HG03432 (cell line): Measurements from ENCODE around the gene ZDHHC20.
A peak's percentile ranks its signal among the peaks of the same experiment; 100 is the strongest.
"Not testable (repeated sequence)": the region's sequence is repeated elsewhere in the genome, so short reads cannot be mapped to it uniquely, and the experiment has no call there.

Experiments used
- ATAC-seq: cut with Tn5 transposase; IDR thresholded peaks from one replicate; pipeline ENCODE4 v1.9.1; 2021; ENCODE audit warnings: mild to moderate bottlenecking, moderate library complexity; ENCODE audit not compliant: unreplicated experiment

The ZDHHC20 gene

DNA sequence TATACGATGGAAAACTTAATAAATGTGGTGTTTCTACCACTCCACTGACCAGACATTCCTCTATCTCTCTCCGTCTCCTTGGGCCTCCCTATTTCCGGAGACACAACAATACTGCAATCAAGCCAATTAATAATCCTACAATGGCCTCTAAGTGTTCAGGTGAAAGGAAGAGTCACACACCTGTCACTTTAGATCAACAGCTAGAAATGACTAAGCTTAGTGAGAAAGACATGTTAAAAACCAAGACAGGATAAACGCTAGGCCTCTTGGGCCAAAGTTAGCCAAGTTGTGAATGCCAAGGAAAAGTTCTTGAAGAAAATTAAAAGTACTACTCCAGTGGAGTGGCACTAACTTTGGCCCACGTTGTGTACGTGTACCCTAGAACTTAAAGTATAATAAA, 22.5 kb downstream of the ZDHHC20 start:
- ATAC-seq: no peak

DNA sequence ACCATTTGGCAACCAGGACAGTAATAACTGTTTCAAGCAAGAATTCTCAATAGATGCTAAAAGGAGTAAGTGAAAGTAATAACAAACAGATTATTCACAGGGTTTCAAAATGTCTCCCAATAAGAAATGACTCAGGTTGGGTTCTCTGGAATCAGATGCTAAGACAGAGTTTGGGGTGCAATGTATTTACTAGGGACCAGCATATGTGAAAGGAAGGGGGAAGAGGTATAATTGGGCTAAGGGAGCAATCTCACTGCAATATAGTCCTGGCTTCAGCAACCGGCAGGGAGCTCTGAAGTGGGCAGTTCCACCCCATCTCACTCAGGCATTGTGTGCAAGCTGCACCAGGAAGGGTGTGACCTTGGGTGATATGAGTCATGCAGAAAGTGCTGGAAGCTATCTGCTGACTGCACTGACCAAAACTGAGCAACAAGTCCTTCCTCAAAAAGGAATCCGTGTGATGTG, 23.4 kb downstream of the ZDHHC20 start:
- peak; percentile 97 for ATAC-seq

DNA sequence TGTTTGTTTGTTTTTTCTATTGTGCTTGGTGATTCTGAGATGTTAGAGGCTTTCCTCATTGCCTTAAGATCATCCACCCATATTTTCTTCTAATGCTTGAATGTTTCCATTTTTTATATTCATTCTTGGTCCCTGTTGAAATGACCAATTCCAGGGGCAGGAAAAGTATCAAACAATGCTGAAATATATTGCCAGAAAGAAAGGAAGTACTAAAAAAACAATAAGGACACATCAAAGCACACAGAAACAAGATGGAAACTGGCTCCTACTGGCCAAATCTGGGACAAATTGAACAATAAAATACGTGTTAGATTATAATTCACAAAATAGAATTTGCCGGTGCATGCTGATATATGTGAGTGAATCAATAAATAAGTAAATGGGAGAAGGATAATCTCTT, 23.9 kb downstream of the ZDHHC20 start:
- ATAC-seq: no peak

DNA sequence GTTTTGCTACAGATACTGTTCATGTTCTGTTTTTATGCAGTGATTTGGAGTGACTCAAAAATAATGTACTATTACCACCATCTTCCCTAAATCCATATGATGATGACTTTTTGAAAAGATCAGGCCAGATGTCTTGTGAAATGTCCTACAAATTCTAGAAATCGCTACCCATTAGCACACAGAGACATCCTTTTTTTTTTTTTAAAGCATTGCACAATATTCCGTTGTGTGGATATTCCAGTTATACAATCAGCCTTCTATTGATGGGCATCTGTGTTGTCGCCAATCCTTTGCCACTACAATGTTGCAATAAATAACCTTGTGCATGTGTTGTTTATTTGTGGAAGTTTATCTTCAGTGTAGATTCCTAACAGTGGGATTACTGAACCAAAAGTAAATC, 24.5 kb downstream of the ZDHHC20 start:
- no peak for ATAC-seq

DNA sequence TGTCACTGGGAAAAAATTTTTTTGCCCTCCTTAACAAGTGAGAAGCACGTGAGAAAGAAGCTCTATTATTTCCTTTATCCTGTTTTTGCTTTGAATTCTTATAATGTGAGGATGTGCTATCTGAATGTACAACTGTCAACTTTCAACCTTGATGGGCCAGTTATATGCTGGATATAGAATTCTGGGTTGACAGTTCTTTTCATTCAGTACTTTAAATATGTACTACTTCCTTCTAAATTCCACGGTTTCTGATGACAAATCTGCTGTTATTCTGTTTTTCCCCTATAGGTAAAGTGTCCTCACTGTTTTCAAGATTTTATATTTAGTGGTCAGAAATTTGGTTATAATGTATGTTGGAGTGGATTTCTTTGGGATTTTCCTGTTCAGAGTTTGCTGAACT, 29.9 kb downstream of the ZDHHC20 start:
- no peak for ATAC-seq

DNA sequence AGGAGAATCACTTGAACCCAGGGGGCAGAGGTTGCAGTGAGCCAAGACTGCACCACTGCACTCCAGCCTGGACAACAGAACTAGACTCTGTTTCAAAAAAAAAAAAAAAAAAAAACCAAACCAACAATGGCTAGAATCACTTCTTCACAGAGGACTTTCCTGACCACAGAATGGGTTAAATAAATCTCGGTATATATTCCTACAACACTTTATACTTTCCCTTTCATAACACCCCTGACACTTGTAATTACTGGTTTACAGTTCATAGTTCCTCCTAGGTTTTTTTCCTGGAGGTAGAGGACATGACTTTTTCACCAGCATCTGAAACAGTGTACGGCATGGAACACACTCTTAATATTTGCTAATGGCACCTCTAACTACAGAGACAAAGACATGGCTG, 31.4 kb downstream of the ZDHHC20 start:
- ATAC-seq: no peak

DNA sequence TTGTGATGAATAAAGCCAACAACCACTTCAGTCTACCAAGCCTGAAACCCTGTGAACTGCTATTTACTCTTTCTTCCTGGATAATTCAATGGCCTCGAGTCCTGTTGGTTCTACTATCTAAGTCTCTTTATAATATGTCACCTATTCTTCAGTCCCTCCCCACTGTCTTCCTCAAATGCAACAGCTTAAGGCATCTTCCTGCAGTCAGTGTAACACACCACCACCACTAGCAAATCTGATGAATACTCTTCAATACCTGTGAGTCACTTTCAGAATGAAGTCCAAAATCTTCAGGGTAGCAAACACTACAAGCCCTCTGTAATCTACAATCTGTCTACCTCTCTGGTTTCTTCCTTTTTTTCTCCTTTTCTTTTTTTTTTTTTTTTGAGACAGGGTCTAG, 32.9 kb downstream of the ZDHHC20 start:
- ATAC-seq: no peak

DNA sequence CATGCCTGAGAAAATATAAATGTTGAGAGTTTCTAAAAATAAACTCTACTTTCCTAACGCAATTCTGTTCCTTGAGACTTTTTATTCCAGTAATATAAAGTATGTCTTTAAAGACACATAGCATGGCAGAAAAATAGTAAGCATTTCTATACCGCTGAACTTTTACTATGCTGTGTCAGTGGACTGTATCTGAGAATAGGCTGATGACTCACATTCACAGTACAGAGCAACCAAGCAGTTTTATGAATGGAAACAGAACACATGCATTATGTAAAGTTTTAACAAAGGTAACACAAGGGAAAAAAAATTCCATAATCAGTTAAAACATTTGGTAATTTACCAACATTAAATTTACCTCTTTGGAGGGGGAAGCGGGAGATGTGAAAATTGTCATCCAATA, 38.4 kb downstream of the ZDHHC20 start:
- ATAC-seq: no peak

DNA sequence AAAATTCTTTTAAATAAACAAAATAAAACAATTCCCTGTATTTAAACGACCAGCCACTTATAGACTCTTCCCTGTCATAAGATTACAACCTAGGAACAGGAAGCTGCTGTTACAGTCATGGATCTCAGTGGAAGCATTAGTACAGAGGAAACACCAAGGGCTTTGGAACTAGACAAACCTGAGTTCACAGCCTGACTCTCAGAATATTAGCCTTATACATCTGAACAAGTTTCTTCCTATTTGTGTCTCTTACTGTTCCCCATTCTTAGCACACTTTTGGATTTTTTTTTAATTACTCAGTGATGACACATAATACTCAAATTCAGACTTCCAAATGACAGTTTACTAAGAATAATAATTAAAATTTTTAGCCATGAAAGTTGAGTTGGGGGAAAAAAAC, 46.1 kb downstream of the ZDHHC20 start:
- no peak for ATAC-seq

DNA sequence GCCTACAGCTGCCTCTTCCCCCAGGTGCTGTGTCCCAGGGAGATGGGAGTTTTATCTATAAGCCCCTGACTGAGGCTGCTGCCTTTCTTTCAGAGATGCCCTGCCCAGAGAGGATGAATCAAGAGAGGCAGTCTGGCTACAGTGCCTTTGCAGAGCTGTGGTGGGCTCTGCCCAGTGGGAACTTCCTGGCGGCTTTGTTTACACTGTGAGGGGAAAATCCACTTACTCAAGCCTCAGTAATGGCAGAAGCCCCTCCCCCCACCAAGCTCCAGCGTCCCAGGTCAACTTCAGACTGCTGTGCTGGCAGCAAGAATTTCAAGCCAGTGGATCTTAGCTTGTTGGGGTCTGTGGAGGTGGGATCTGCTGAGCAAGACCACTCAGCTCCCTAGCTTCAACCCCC, 48.6 kb downstream of the ZDHHC20 start:
- ATAC-seq: not testable (repeated sequence)

DNA sequence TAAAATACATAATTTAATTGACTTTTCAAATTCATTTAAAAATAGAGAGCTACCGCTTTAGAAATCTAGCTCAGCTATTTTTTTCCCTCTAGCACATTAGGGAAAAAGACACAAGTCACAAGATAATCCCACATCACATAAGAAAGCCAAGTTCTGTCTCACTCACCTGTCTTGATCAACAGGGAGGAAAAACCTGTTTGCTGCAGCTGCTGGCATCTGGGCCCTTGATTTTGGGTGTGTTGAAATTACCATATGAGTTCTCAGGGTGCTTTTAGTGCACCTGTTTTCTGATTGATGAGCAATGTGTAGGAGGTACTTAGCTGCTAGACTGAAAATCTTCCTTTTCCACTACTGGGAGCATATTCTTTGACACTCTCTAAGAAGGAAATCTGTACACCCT, 53.8 kb downstream of the ZDHHC20 start:
- no peak for ATAC-seq

DNA sequence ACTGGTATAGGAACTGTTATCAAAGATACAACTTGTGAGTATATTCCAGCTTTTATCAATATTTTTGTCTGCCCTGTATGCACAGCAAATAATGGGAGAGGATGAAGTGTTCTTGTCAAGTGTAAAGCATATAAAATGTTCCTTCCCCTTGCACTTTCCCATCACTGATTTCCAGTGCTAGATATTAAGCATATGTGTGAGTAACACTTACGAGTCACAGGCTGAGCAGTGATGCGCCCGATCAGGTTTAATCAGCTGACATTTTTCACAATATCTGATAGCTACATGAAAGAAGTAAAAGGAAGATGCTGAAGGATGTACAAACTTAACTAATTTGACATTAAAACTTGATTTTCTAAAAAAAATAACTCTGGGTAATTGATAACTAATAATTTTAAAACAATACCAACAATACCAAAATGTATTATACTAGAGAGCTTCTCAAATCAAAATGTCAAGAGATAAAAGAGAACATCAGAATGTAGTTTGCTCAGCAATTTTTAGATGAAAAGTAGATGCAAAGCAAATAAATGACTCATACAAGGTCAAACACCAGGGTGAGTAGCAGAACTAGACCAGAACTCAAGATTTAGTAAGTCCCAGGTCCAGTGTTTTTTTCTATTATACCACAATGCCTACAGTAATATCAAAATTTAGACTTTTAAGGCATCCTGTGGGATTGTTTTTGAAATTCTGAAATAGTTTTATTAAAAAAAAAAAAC, 56.4 kb downstream of the ZDHHC20 start:
- ATAC-seq: no peak

DNA sequence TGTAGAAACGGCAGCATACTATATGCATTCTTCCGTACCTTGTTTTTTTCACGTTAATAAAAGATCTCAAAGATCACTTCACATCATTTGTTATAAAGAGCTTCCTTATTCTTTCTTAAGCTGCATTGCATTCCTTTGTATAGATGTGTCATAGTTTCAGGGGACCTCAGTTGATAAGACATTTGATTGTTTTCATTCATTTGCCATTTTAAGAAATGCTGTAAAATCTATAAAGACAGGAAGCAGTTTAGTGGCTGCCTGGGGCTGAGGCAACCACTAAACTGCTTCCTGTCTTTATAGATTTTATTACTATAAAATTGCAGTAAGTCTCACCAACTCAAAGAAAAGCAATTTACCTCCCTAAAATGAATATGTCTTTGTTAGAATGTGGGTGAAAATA, 59.4 kb downstream of the ZDHHC20 start:
- ATAC-seq: no peak

DNA sequence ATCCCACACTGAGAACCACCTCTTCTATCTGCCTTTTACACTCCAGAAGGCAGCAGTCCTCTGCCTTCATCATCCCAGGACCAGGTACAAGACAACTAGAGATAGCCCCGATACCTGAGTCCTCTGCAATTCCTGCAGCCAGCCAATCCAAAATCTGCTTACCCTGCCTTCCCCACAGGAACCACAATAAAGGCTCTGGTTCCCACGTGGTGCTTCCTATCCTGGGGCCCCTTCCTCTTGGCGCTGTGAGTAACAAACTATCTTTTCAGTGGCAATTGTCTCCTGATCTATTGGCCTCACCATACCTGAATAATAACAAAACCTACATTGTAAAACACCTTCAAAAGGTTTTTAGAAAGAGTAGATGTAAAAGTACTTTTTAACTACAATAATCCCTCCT, 63.1 kb downstream of the ZDHHC20 start:
- ATAC-seq: no peak

DNA sequence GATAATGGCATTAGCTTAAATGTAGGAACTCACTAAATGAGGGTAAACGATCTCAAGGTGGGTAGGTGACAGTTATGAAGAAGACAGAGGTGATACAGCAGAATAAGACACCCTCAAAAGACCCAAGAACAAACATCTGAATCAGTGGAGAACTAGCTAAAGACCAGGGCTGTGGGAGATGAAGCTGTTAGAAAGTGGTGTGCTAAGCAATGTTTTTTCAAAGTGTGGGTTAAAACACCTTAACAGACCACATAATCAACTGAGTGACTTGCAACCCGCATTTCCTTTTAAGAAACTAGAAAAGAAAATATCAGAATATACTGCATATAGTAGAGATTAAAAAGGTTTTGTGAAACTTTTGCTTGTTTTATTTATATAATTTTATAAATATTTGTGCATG, 70.0 kb downstream of the ZDHHC20 start:
- no peak for ATAC-seq

DNA sequence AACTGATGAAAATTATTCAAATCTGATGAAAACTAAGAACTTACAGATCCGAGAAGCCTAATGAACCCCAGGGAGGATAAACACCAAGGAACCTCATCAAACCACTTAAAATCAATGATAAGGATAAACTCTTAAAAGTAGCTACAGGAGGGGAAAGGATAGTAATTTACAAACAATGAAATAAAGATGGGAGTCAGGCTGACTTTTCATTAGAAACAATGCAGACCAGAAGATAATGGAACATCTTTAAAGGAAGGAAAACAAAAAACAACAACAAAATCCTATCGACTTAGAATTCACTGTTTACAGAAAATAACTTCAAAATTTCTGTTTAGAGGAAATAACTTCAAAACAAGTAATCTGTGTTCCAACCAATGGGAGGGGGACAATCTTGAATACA, 73.4 kb downstream of the ZDHHC20 start:
- no peak for ATAC-seq

DNA sequence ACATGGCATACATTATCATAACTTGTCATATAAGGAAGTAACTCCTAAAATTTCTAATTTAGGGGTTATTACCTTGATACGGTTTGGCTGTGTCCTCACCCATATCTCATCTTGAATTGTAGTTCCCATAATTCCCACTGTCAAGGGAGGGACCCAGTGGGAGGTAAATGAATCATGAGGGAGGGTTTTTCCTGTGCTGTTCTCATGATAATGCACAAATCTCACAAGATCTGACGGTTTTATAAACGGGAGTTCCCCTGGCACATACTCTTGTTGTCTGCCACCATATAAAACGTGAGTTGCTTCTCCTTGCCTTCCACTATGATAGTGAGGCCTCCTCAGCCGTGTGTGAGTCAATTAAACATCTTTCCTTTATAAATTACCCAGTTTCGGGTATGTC, 76.0 kb downstream of the ZDHHC20 start:
- ATAC-seq: no peak

DNA sequence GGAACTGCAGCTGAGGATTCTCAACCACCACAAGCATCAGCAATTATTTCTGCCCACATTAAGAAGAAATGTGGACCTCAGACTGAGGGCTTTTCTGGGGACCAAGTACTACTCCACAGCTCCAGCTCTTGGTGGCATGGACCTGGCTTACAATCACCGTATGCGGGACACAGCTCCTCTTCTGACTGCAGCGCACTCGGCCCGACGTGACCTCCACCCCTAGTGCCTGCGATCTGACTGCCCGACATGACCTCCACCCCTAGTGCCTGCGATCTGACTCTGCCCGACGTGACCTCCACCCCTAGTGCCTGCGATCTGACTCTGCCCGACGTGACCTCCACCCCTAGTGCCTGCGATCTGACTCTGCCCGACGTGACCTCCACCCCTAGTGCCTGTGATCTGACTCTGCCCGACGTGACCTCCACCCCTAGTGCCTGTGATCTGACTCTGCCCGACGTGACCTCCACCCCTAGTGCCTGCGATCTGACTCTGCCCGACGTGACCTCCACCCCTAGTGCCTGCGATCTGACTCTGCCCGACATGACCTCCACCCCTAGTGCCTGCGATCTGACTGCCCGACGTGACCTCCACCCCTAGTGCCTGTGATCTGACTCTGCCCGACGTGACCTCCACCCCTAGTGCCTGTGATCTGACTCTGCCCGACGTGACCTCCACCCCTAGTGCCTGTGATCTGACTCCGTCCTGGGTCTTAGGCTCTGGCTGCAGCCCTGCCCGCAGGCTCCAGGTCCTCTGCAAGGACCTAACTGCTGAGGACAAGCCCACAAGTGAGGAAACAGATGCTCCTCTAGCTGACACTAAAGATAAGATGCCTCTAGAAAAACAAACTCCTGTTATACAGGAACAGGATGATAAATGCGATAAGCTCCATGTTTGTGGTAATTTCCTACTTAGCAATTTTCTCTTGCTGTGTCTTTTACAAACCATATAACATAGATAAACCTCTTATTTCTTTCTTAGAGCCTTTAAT, 81.8 kb downstream of the ZDHHC20 start:
- not testable (repeated sequence) for ATAC-seq

DNA sequence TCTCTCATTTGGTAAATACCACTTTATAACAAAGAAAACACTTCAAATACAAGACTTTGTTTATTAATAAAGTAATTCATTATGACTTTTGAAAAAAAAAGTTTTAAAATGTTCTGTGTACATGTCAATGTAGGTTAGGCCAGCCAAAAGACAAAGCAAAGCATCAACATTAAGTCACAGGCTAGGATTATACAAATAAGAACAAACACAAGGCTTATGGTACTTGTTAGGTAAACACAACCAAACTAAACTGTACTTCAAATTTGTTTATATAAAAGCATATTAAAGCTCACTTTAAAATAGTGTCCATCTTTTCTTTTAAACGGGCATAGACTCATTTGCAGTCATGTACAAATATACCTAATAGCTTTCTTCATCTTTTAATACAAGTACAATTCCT, 86.6 kb downstream of the ZDHHC20 start:
- ATAC-seq: no peak

DNA sequence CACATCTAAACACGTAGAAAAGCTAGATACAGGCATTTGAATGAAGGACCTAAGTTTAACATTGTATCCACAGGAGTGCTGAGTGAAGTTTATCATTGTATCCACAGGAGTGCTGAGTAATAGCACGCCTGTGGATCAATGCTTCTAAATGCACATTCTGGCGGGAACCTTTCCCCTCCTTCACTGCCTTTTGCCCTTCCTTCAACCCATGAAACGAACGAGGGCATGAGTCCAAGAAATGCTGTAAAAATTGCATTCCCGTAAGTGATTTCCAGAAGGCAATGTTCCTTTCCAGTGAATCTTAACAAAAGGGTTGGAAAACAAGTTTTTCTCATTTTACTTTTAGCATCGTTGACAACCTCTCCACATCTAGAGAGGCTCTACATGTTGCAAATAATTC, 88.1 kb downstream of the ZDHHC20 start:
- ATAC-seq: no peak

DNA sequence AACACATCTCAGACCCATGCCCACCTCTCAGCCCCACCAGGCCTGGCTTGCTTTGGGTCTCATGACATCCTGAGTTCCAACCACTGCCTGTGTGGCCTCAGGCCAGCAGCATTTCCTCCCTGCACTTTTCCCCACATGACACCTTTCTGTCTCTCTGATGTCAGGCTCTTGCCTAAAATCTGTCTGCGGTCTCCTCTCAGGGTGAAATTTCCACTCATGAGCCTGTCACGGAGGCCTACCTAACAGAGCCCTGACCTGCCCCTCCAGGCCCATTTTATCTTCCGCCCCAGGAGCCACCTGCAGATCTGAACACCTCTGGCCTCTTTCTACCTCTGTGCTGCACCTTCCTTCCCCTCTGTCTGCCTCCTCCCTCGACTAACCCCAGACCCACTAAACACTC, 93.5 kb downstream of the ZDHHC20 start:
- no peak for ATAC-seq

DNA sequence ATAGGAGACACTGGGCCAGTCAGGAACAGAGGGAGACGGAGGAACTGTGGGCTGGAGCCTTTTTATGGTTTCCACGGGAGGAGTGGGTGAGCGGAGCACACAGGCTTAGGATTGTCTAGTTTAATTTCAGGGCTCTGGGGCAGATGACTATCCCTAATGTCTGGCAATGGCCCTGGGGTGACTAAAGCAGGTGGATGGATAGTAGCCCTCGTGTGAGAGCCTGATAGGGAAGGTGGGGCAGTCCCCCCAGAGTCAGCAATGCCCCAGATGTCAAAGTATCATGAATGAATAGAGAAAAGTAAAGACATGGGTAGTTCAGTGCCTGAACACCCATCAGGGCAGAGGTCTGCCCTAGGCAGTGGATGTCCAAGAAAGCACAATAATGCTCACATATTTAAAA, 94.2 kb downstream of the ZDHHC20 start:
- ATAC-seq: no peak
